Right lobe of liver (tissue), 6 donors: ENCODE data around the gene TRABD2B. TPM values are rescaled to one million over a fixed set of nuclear protein-coding genes. Genes with fewer than 3 reads are reported as not detected.

ENCODE experiments used
- ATAC-seq, 4 donors: fragments of 200-7000 bp; cut with Tn5 transposase; one replicate each; pipeline ENCODE4 v1.9.1; 2020; ENCODE audit warnings: mild to moderate bottlenecking in 4 of 4, moderate library complexity in 4 of 4
- DNase-seq, 3 donors: peaks; one replicate each; pipeline ENCODE4 v3.0.0-alpha.2; 2020
- H3K27ac ChIP-seq, 3 donors: fragments of 200-600 bp; one replicate each; pipeline ENCODE4 v1.8.0; 2022
- H3K27me3 ChIP-seq, 2 donors: fragments of 200-600 bp; one replicate each; pipeline ENCODE4 v1.8.0; 2022
- H3K36me3 ChIP-seq, 4 donors: fragments of 200-600 bp; sonication (generic) in 1 of 4; one replicate each; pipeline versions ENCODE4 v1.5.1 to v1.8.0; 2017 to 2022; ENCODE audit warnings: control low read depth in 1 of 4
- H3K4me1 ChIP-seq, 4 donors: fragments of 200-600 bp; sonication (generic) in 1 of 4; one replicate each; pipeline versions ENCODE4 v1.5.1 to v1.8.0; 2017 to 2022; ENCODE audit warnings: control low read depth in 1 of 4
- H3K4me3 ChIP-seq, 3 donors: fragments of 200-600 bp; one replicate each; pipeline ENCODE4 v1.8.0; 2022
- H3K9me3 ChIP-seq, 4 donors: fragments of 200-600 bp; sonication (generic) in 1 of 4; one replicate each; pipeline versions ENCODE4 v1.5.1 to v1.8.0; 2017 to 2022; ENCODE audit warnings: control low read depth in 1 of 4
- POLR2A ChIP-seq: fragments of 450-650 bp; IDR thresholded peaks from one replicate; pipeline ENCODE4 v1.6.1; 2017; ENCODE audit warnings: antibody characterized with exemption, mild to moderate bottlenecking
- WGBS: methylation state at CpG from one replicate; pipeline ENCODE4 v1.1.6; 2018; ENCODE audit warnings: low coverage, low lambda C conversion rate; ENCODE audit not compliant: insufficient coverage; ENCODE audit errors: missing lambda C conversion rate; 5-methylcytosine and 5-hydroxymethylcytosine counted together
- intact Hi-C, 2 donors: fragments of 100-400 bp; cut with DNase I; formaldehyde crosslinking; loops; one replicate each; pipeline versions ENCODE4 v1.11.2 to v1.14.1; 2022
- total RNA-seq, 6 experiments: library from RNA; depleted of rRNA in 2 of 6; stranded (reverse); fragments of >200 nt in 2 of 6; fragmentation: NEBNext Ultra II Directional in 3 of 6; extraction: Animal tissue kit (Norgen Biotek cat#: 25700) in 3 of 6; gene quantifications; one replicate each; pipeline versions ENCODE4 v1.1.0 to v1.2.4, GENCODE V29; 2016 to 2023
- TF ChIP-seq, protein P1 (sequence below), 4 donors: fragments of 200-600 bp in 3 of 4; fragments of 450-650 bp in 1 of 4; IDR thresholded peaks; one replicate each; pipeline versions ENCODE4 v1.5.1 to v1.8.0; 2016 to 2022; ENCODE audit warnings: antibody characterized with exemption in 4 of 4, mild to moderate bottlenecking in 2 of 4
- donor health status: DM: no; HTN: yes; CAD: no.
- donor health status: DM: no; HTN: no; CAD: no.
- donor health status: DM: no; HTN: no; CAD: no.
- donor health status: DM: no; HTN: yes; CAD: no.
- donor health status: DM: no; HTN: yes; CAD: no.

Gene TRABD2B
- total RNA-seq, 6 experiments from 2014 or later: 0.55 to 9.5 (median 1.8) TPM

GRCh38 chr1:47817861-47818260 is 179.3 kb downstream of the TRABD2B start:
- no peaks in the 10 kb centered on the region for H3K36me3 ChIP-seq
- no peaks in the 10 kb centered on the region for H3K27me3 ChIP-seq
- H3K27ac ChIP-seq: no peak overlapping the region
- no peak overlapping the region for H3K4me3 ChIP-seq
- 85% methylated on average over 5 of the region's 15 CpGs for WGBS
- no peak for ATAC-seq
- no peak for DNase-seq
- intact Hi-C loops: no loop called here
- TF ChIP-seq, protein P1, sequence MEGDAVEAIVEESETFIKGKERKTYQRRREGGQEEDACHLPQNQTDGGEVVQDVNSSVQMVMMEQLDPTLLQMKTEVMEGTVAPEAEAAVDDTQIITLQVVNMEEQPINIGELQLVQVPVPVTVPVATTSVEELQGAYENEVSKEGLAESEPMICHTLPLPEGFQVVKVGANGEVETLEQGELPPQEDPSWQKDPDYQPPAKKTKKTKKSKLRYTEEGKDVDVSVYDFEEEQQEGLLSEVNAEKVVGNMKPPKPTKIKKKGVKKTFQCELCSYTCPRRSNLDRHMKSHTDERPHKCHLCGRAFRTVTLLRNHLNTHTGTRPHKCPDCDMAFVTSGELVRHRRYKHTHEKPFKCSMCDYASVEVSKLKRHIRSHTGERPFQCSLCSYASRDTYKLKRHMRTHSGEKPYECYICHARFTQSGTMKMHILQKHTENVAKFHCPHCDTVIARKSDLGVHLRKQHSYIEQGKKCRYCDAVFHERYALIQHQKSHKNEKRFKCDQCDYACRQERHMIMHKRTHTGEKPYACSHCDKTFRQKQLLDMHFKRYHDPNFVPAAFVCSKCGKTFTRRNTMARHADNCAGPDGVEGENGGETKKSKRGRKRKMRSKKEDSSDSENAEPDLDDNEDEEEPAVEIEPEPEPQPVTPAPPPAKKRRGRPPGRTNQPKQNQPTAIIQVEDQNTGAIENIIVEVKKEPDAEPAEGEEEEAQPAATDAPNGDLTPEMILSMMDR (IDR thresholded peaks at IDR 0.05): no peak
- TF ChIP-seq POLR2A: no peak
- no peaks in the 10 kb centered on the region for H3K9me3 ChIP-seq
- no peaks in the 10 kb centered on the region for H3K4me1 ChIP-seq

- no peak for ATAC-seq
Measured at GRCh38 chr1:47816325-47817071, 180.7 kb downstream of the TRABD2B start.

DNA sequence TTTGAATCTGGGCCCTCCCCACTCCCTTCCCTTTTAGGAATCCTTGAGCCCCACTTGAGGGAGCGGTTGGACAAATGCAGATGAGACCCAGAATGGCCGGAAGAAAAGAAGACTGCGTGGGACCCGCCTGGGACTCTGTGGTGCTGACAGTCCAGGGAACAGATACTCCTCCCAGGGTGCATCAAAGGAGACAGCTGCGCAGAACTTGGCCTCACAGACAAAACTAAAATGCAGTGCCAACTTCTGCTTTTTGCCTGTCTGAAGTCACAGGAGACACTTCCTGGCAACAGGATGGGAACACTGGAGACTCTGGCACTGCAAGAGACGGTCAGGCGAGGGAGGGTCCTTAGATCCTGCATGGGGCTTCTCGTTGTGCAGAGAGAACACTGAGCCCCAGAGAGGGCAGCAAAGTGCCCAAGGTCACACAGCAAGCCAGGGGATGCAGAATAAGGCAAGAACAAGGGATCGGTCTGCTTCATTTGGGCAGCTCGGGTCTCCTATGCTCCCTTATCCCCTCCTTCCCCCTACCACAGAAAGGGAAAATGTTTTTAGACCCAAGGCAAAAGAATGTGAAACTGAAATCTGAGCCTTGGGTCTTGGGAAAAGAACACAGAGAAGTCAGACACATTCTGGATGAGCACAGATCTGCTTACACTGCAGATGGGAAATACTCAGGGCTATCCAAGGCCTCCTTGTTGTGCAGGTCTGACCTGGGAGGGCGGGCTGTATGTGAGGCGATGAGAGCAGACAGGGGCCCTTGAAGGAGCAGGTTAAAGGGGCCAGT is 182.4 kb downstream of the TRABD2B start:
- intact Hi-C loops: no loop called here
- Histone ChIP-seq H3K27ac (no peak overlapping the region), H3K4me1 (no peaks in the 10 kb centered on the region), H3K27me3 (no peaks in the 10 kb centered on the region), H3K36me3 (no peaks in the 10 kb centered on the region), H3K9me3 (no peaks in the 10 kb centered on the region), H3K4me3 (no peak overlapping the region)
- no peak for TF ChIP-seq POLR2A
- TF ChIP-seq, protein P1 (IDR thresholded peaks at IDR 0.05): no peak
- DNase-seq (no peak), ATAC-seq (no peak)
- WGBS: 56% methylated on average over 9 of the region's 12 CpGs

More at GRCh38 chr1:47816325-47817071, 180.7 kb downstream of the TRABD2B start:
- TF ChIP-seq, protein P1 (IDR thresholded peaks at IDR 0.05): no peak
- no peak for TF ChIP-seq POLR2A
- H3K27me3 ChIP-seq: no peaks in the 10 kb centered on the region
- H3K4me3 ChIP-seq: no peak overlapping the region
- intact Hi-C loops: no loop called here
- DNase-seq: no peak
- WGBS: 84% methylated on average over 5 of the region's 5 CpGs
- no peak overlapping the region for H3K27ac ChIP-seq
- no peaks in the 10 kb centered on the region for H3K4me1 ChIP-seq
- no peaks in the 10 kb centered on the region for H3K36me3 ChIP-seq
- H3K9me3 ChIP-seq: no peaks in the 10 kb centered on the region

DNA sequence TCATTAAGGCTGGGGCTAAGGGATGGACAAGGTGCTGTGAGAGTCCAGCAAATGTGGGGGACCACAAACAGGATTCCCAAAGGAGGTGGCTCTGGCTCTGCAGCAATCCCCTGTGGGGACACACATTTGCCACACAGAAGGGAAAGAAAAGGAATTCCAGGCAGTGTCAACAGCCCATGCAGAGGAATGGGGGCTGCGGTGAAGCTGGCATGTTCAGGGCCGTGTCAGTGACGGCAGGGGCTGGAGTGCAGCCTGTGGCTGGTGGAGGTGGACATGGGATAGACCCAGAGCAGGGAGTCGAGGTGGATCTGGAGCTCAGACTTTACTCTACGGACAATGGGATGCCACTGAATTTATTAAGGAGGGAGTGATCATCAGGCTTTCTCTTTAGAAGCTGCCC is 183.2 kb downstream of the TRABD2B start:
- Histone ChIP-seq H3K4me3 (no peak overlapping the region), H3K9me3 (no peaks in the 10 kb centered on the region), H3K27me3 (no peaks in the 10 kb centered on the region), H3K36me3 (no peaks in the 10 kb centered on the region), H3K27ac (no peak overlapping the region), H3K4me1 (no peaks in the 10 kb centered on the region)
- DNase-seq (no peak), ATAC-seq (no peak)
- TF ChIP-seq POLR2A: no peak
- TF ChIP-seq, protein P1 (IDR thresholded peaks at IDR 0.05): no peak
- intact Hi-C loops: no loop called here
- 66% methylated on average over 3 of the region's 5 CpGs for WGBS
